ENCODE results near the gene EFS. TPM values are rescaled to one million over a fixed set of nuclear protein-coding genes. Genes with fewer than 3 reads are reported as not detected.
"Not testable (repeated sequence)": the region's sequence is repeated elsewhere in the genome, so short reads cannot be mapped to it uniquely, and the experiment has no call there.

Gene EFS
- total and polyA plus RNA-seq, 8 donors: 15.8 to 64.1 (median 46.9) TPM

DNA sequence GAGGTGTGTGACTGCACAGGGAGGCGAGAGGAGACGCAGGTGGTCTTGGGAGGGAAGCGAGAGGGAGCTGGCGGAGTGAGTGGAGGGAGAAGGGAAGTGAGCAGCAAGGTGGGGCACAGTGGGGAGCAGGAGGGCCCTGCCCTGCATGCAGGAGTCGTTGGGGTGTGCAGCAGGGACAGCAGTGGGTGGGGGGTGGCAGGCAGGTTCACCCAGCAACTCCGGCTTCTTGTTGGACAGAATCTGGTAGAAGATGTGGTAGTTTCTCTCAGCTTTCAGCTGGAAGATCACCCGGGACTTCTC, 38.1 kb upstream of the EFS start:
- ATAC-seq (no peak), DNase-seq (peak in 1 of 4 donors; percentile 36)
- Histone ChIP-seq H3K27me3 (peaks cover 0 to 36% of the 10 kb centered on the region in 2 donors), H3K27ac (no peak overlapping the region), H3K36me3 (no peaks in the 10 kb centered on the region), H3K9me3 (no peaks in the 10 kb centered on the region), H3K4me1 (no peaks in the 10 kb centered on the region), H3K4me3 (no peak overlapping the region)
- TF ChIP-seq, protein P1, sequence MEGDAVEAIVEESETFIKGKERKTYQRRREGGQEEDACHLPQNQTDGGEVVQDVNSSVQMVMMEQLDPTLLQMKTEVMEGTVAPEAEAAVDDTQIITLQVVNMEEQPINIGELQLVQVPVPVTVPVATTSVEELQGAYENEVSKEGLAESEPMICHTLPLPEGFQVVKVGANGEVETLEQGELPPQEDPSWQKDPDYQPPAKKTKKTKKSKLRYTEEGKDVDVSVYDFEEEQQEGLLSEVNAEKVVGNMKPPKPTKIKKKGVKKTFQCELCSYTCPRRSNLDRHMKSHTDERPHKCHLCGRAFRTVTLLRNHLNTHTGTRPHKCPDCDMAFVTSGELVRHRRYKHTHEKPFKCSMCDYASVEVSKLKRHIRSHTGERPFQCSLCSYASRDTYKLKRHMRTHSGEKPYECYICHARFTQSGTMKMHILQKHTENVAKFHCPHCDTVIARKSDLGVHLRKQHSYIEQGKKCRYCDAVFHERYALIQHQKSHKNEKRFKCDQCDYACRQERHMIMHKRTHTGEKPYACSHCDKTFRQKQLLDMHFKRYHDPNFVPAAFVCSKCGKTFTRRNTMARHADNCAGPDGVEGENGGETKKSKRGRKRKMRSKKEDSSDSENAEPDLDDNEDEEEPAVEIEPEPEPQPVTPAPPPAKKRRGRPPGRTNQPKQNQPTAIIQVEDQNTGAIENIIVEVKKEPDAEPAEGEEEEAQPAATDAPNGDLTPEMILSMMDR (IDR thresholded peaks at IDR 0.05): no peak
- intact Hi-C loops (cut with DNase I): no loop called here

DNA sequence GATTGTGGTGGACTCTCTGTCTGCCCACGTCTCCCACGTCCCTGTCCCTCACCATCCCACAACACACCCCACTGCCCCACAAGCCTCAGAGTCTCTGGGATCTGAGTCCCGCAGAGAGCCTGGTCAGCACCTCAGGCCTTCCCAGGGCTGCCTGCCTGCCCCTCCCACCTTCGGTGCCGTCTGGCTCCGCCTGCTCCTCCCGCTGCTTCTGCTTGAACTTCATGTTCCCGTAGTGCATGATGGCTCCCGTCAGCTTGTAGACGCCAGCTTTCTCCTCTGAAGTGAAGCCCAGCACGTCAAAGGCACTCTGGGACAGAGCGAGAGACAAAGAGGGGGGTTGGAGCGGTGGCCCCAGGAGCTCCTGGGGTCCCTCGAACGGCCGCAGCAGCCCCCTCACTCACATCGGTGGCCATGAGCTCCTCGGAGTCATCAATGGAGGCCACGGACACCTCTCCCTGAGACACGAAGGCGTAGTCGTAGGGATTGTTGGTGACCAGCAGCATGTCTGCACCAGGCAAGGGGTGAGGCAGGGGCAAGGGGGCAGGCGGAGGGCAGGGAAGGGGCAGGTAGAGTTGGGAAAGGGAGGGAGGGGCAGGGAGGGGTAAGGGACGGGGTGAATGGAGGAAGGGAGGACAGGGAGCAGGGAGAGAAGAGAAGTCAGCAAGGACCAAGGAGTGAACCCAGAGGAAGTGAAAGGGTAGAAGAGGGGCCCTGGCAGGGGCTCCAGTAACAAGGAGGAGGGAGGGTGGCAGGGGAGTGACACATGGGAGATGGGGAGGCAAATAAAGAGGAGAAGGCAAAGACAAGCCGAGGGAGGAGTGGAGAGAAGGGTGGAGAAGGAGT, 37.5 kb upstream of the EFS start:
- Histone ChIP-seq H3K27me3 (peaks cover 0 to 36% of the 10 kb centered on the region in 2 donors), H3K27ac (no peak overlapping the region), H3K4me1 (no peaks in the 10 kb centered on the region), H3K4me3 (no peak overlapping the region), H3K36me3 (no peaks in the 10 kb centered on the region), H3K9me3 (no peaks in the 10 kb centered on the region)
- TF ChIP-seq, protein P1 (IDR thresholded peaks at IDR 0.05): no peak
- ATAC-seq (no peak), DNase-seq (peak in 1 of 4 donors; percentile 61)
- intact Hi-C loops (cut with DNase I): no loop called here

DNA sequence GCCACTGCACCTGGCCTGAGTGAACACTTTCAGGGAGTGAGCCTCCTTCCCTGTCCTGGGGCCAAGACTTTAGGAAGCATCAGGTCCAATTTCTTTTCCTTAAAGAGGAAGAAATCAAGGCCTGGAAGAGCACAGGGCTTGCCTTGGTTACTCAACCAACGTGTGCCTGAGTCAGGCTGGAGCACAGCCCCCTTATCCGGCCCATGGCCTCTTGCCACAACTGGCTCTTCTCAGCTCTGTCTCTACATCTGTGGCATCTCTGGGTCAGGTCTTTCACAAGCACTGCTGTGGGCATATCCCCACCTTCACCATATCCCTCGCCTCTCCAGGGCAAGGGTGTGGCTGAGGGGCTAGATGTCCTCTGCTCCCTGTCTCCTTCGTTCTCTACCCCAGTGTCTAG, 36.3 kb upstream of the EFS start:
- intact Hi-C loops (cut with DNase I): no loop called here
- H3K4me1 ChIP-seq: no peaks in the 10 kb centered on the region
- DNase-seq (peak in 1 of 4 donors; percentile 23), ATAC-seq (no peak)
- no peaks in the 10 kb centered on the region for H3K9me3 ChIP-seq
- H3K27me3 ChIP-seq: peaks cover 0 to 25% of the 10 kb centered on the region in 2 donors
- H3K27ac ChIP-seq: no peak overlapping the region
- TF ChIP-seq, protein P1 (IDR thresholded peaks at IDR 0.05): no peak
- H3K36me3 ChIP-seq: no peaks in the 10 kb centered on the region
- no peak overlapping the region for H3K4me3 ChIP-seq

DNA sequence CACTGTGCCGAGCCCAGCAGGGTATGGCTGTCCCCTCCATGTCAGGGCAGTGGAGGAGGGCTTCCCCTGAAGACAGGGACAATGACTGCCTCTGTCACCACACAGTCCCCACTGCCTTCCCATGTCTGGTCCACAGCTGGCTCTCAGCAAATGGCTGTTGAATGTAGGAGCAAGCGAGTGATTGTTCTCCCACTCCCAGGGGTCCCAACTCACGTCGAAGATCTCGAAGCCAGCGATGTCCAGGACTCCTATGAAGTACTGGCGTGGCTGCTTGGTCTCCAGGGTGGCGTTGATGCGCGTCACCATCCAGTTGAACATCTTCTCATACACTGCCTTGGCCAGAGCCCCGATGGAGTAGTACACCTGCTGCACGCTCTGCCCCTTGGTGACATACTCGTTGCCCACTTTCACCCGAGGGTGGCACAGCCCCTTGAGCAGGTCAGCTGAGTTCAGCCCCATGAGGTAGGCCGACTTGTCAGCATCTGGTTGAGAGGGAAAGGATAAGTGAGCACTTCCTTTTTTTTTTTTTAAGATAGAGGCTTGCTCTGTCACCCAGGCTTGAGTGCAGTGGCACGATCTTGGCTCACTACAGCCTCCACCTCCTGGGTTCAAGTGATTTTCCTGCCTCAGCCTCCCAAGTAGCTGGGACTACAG, 35.7 kb upstream of the EFS start:
- ATAC-seq; intact Hi-C loops (cut with DNase I); H3K27ac ChIP-seq; H3K4me3 ChIP-seq; H3K4me1 ChIP-seq; H3K36me3 ChIP-seq; H3K9me3 ChIP-seq: not testable (repeated sequence)
- peaks cover 0 to 20% of the 10 kb centered on the region in 2 donors for H3K27me3 ChIP-seq
- DNase-seq: peak in 1 of 4 donors; percentile 43

DNA sequence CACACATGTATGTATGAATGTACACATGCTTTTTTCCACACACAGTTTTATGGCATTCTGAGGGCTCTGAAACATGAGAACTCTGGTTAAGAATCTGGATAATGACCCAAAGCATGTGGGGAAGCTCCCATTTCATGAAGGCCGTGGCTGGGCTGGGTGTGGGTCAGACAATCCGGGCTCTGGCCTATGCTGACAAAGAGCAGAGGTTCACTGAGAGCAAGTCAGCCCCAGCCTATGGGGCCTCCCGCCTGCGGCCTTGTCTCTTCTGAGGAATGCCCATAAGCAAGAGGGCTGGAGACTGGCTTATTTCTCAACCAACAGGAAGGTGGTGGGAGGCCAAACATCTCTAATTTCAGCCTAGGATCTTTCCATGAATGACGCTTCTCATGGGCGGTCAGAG, 34.6 kb upstream of the EFS start:
- no peaks in the 10 kb centered on the region for H3K4me1 ChIP-seq
- H3K36me3 ChIP-seq: no peaks in the 10 kb centered on the region
- intact Hi-C loops (cut with DNase I): no loop called here

More for the DNA sequence above, 34.6 kb upstream of the EFS start:
- H3K27ac ChIP-seq: no peak overlapping the region
- H3K9me3 ChIP-seq: no peaks in the 10 kb centered on the region
- ATAC-seq: no peak
- peak in 1 of 4 donors; percentile 32 for DNase-seq
- H3K4me3 ChIP-seq: no peak overlapping the region
- TF ChIP-seq, protein P1 (IDR thresholded peaks at IDR 0.05): no peak
- H3K27me3 ChIP-seq: peaks cover 0 to 15% of the 10 kb centered on the region in 2 donors
